Ecto neural progenitor cell (in vitro differentiated cells): ENCODE data around the gene DHX40.
"Not testable (repeated sequence)": the region's sequence is repeated elsewhere in the genome, so short reads cannot be mapped to it uniquely, and the experiment has no call there.

ENCODE experiments used
- DNase-seq: peaks from one replicate; pipeline ENCODE4 v3.0.0-alpha.2; 2018; ENCODE audit warnings: low spot score

The DHX40 gene

GRCh38 chr17:59565171-59565958 lies at the start of gene DHX40:
TSS of gene DHX40 (plus strand) at chr17:59565610. CDS start at chr17:59565672, 62 bp downstream.
- DNase-seq = peak; percentile 98

- no peak for DNase-seq
Observed at GRCh38 chr17:59516451-59516850, 49.0 kb upstream of the DHX40 start.

GRCh38 chr17:59519132-59519531 lies 46.3 kb upstream of the DHX40 start:
- DNase-seq = no peak

- DNase-seq = no peak
Observed at GRCh38 chr17:59520251-59520650, 45.2 kb upstream of the DHX40 start.

- peak; percentile 85 for DNase-seq
Observed at GRCh38 chr17:59521465-59522126, 43.8 kb upstream of the DHX40 start.

- not testable (repeated sequence) for DNase-seq
Observed at GRCh38 chr17:59524930-59525329, 40.5 kb upstream of the DHX40 start.

GRCh38 chr17:59525668-59526067 lies 39.7 kb upstream of the DHX40 start:
- no peak for DNase-seq

GRCh38 chr17:59526451-59526850 lies 39.0 kb upstream of the DHX40 start:
- no peak for DNase-seq

GRCh38 chr17:59527325-59527917 lies 38.0 kb upstream of the DHX40 start:
- no peak for DNase-seq

- DNase-seq = no peak
Observed at GRCh38 chr17:59527931-59528330, 37.5 kb upstream of the DHX40 start.

GRCh38 chr17:59530531-59530930 lies 34.9 kb upstream of the DHX40 start:
- DNase-seq = no peak

- no peak for DNase-seq
Observed at GRCh38 chr17:59533694-59534093, 31.7 kb upstream of the DHX40 start.

GRCh38 chr17:59534583-59534982 lies 30.8 kb upstream of the DHX40 start:
- DNase-seq = no peak

GRCh38 chr17:59538195-59538909 lies 27.1 kb upstream of the DHX40 start:
- DNase-seq = no peak

GRCh38 chr17:59542960-59543635 lies 22.3 kb upstream of the DHX40 start:
- DNase-seq = no peak

- no peak for DNase-seq
Observed at GRCh38 chr17:59545942-59546341, 19.5 kb upstream of the DHX40 start.

- no peak for DNase-seq
Observed at GRCh38 chr17:59547131-59547915, 18.1 kb upstream of the DHX40 start.

- not testable (repeated sequence) for DNase-seq
Observed at GRCh38 chr17:59548985-59549384, 16.4 kb upstream of the DHX40 start.

- no peak for DNase-seq
Observed at GRCh38 chr17:59550703-59551102, 14.7 kb upstream of the DHX40 start.

GRCh38 chr17:59558039-59558438 lies 7.4 kb upstream of the DHX40 start:
- no peak for DNase-seq

GRCh38 chr17:59558953-59559352 lies 6.5 kb upstream of the DHX40 start:
- no peak for DNase-seq
